CD1c-positive myeloid dendritic cell (primary cell): ENCODE data around the gene GADD45B.
"Not testable (repeated sequence)": the region's sequence is repeated elsewhere in the genome, so short reads cannot be mapped to it uniquely, and the experiment has no call there.

Experiments
- DNase-seq: peaks from one replicate; pipeline ENCODE4 v3.0.0-alpha.2; 2016; ENCODE audit errors: extremely low spot score

GADD45B gene

DNA sequence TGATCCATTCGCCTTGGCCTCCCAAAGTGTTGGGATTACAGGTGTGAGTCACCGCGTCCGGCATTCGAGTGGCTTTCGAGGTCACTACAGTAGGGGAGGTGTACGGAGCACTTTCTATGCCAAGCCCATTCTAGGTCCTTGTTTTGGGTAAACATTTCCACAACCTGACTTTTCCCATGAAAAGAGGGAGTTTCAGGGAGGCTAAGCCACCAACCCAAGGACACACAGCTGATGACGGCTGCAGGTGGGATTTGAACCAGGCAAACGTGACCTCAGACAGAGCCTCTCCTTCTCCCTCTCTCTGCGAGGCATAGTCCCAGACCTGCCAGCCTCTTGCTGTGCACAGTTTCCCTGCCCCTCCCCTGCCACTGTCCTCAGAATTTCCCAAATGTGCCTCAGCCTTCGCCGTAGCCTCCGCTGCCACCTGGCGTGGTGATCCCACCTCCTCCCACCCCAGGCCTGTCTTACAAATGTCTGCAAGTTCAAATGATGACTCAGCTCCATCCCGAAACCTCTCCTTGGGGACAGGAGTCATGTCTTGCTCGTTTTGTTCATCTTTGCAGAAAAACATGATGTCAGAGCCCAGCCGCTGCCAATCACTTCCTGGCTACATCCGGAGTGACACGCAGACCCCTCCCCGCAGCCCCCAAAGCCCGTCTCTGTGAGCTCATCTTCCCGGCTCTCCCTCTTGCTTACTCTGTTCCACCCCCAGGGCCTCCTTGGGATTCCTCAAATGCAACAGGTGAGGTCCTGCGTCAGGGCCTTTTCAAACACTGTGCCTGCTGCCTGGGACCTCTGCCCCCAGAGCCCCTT lies 6.6 kb upstream of the GADD45B start:
- no peak for DNase-seq

DNA sequence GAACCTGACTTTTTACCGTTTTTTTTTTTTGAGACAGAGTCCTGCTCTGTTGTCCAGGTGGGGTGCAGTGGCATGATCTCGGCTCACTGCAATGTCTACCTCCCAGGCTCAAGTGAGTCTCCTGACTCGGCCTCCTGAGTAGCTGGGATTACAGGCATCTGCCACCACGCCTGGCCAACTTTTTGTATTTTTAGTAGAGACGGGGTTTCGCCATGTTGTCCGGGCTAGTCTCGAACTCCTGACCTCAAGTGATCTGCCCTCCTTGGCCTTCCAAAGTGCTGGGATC lies 6.1 kb upstream of the GADD45B start:
- DNase-seq, result not testable (repeated sequence)

GRCh38 chr19:2474232-2475017 lies 1.5 kb upstream of the GADD45B start:
- DNase-seq, result peak; percentile 97

- peak; percentile 56 for DNase-seq
These were observed 767 bp upstream of the GADD45B start for GRCh38 chr19:2475018-2475701.

- peak; percentile 82 for DNase-seq
These were observed 669 bp downstream of the GADD45B start for GRCh38 chr19:2476451-2477140.

GRCh38 chr19:2477141-2477710 lies 1.3 kb downstream of the GADD45B start:
- no peak for DNase-seq

DNA sequence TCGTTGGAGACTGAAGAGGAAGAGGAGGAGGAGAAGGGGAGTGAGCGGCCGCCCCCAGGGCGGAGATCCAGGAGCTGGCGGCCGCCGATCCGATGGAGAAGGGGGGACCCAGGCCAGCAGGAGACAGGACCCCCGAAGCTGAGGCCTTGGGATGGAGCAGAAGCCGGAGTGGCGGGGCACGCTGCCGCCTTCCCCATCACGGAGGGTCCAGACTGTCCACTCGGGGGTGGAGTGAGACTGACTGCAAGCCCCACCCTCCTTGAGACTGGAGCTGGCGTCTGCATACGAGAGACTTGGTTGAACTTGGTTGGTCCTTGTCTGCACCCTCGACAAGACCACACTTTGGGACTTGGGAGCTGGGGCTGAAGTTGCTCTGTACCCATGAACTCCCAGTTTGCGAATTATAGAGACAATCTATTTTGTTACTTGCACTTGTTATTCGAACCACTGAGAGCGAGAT lies 1.8 kb downstream of the GADD45B start:
- DNase-seq, result no peak

DNA sequence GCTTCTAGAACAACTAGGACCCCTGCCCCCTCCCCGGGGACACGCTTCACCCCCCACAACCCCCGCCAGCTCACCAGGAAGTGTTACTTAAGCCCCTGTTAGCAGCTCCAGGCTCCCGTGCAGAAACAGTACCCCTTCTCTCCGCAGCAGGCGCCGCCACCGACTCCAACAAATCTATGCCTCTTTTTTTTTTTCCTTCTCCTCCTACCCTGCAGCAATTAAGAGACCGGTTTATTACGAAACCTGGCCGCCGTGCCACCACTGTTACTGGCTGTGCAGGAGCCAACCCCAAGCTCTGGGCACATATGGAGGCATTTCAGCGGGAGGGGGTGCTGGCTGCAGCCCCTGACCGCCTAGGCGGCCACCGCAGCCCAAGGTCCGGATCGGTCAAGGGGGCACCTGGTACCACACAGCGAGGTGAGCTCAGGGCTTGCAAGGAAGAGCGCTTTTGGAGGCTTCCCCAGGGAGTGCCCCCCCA lies 2.4 kb downstream of the GADD45B start:
- DNase-seq, result peak; percentile 56

DNA sequence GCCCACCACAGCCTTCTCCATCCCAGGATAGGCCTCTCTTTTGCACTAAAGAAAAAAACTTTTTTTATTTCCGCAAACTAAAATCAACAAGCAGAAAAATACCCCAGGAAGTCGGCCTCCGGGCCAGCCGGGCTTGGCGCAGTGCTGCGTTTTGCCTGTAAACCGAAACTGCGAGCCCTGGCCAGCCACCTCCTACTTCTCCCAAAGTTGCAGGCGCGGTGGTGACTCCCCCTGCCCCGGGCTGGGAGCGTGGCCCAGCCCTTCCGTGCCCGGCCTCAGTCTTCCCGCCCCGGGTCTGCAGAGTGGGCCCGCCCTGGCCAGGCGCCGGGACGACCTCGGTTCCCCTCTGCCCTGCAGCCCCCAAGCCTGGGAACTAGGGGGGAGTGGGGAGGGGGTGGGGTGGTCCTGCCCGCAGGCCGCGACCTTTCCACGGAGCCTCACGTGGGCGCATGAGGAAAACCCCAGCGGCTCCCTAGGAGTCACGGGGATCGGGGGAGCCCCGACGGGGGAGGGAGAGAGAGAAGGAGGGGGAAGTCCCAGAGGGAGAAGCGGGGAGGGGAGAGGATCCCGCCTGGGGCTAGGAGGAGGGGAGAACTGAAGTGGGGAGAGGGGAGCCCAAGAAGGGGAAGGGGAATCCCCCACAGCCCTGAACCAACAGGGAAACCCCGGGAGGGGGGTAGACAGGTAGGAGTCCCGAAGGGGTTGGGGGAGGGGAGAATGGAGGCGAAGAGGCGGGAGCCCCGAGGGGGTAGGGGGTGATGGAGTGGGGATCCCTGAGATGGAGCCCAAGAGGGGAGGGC lies 3.0 kb downstream of the GADD45B start:
- DNase-seq, result peak; percentile 84

DNA sequence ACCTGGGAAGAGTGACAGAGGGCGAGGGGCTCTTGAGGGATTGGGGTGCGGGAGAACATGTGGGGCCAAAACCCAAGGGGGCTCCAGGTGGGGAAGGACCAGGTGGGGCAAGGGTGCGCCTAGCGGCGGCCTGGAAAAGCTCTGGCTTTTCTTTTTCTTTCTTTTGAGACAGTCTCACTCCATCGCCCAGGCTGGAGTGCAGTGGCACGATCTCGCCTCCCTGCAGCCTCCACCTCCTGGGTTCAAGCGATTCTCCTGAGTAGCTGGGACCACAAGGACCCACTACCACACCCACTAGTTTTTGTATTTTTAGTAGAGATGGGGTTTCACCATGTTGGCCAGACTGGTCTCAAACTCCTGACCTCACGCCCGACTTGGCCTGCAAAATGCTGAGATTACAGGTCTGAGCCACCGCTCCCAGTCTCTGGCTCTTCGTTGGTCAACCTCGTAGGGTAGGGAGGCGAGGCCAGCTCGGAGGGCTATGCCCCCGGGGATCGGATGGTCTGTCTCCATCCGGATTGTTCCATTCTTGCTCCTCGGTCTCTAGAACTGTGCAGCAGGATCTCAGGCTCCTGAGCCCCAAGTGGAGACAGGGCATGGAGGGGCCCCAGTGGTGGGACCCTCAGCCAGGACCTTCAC lies 3.7 kb downstream of the GADD45B start:
- DNase-seq, result no peak

- DNase-seq, result no peak
These were observed 5.5 kb downstream of the GADD45B start for GRCh38 chr19:2481466-2481865.

DNA sequence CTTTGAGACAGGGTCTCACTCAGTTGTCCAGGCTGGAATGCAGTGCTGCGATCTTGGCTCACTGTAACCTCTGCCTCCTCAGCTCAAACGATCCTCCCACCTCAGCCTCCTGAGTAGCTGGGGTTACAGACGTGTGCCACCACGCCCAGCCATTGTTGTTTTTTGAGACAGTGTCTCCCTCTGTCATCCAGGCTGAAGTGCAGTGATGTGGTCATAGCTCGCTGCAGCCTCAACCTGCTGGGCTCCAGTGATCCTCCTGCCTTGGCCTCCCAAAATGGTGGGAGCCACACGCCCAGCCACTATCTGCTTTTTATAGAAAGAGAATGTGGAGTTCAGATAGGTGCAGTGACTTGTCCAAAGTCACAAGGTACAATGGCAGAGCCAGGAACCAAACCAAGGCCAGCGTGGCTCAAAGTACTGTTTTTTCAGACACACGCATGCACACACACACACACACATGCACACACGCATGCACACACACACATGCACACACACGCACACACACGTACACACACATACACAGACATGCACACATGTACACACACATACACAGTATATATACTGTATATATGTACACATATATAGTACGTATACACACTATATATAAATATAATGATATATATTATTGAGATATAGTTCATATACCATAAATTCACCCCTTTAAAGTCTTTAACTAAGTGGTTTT lies 6.6 kb downstream of the GADD45B start:
- no peak for DNase-seq

DNA sequence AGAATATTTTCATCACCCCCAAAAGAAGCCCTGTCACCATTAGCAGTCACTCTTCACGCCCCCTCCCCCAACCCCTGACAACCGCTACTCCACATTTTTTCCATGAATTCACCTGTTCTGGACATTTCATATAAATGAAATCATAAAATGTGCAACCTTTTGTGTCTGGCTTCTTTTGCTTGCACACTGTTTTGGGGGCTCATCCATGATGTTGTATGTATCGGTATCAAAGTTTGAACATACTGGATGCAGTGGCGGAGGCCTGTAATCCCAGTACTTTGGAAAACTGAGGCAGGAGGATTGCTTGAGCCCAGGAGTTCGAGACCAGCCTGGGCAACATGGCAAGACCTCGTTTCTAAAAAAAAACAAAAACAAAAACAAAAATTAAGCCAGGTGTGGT lies 7.2 kb downstream of the GADD45B start:
- DNase-seq, result no peak

GRCh38 chr19:2483484-2484151 lies 7.7 kb downstream of the GADD45B start:
- no peak for DNase-seq

DNA sequence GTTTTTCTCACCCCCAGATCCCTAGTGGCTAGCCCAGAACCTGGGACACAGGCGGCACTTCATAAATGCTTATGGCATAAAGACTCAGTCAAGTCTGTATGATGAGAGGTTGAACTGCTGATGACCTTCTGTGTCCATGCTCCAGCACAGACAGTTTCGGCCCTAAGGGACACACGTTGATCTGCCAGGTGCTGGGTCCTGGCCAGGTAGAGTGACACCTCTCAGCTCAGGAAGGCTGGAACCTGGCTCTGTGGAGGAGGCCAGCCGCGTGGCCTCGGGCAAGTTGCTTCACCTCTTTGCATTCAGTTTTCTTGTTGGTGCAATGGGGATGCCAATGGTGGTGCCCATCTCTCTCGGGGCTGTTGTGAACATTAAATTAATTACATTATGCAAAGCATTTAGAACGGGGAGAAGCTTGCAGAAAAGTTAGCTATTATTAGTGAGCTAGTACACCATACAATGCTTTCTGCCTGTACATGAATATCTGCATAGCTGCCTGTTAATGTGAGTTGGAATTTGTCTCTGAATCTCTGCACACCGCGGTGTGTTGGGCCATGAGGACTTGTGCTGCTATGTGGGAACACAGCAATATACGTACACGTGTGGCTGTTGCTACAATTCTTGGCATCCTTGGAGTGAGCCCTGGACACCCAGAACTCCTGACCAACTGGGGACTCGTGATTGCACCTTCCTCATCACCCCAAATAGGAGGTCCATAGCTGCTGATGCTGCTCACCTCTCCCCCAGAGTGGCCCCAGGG lies 8.4 kb downstream of the GADD45B start:
- no peak for DNase-seq

- DNase-seq, result no peak
These were observed 9.5 kb downstream of the GADD45B start for GRCh38 chr19:2485428-2485827.

- no peak for DNase-seq
These were observed 11.2 kb downstream of the GADD45B start for GRCh38 chr19:2487090-2487489.

GRCh38 chr19:2487842-2488241 lies 11.9 kb downstream of the GADD45B start:
- DNase-seq, result peak; percentile 45
